Fibroblast of villous mesenchyme (primary cell): ENCODE results near the gene EFCAB11. TPM values are rescaled to one million over a fixed set of nuclear protein-coding genes. Genes with fewer than 3 reads are reported as not detected.

Experiments used
- DNase-seq: peaks from one replicate; pipeline ENCODE4 v3.0.0-alpha.2; 2010; ENCODE audit warnings: low read depth
- H3K4me3 ChIP-seq: 2 replicates; pipeline ENCODE4 v1.5.1; 2011; ENCODE audit warnings: low read depth, mild to moderate bottlenecking, low read length
- total RNA-seq: library from RNA; depleted of rRNA; stranded (reverse); fragments of >200 nt; gene quantifications from 2 replicates; pipeline ENCODE4 v1.2.3, GENCODE V29; 2012
- TF ChIP-seq, protein P1 (sequence below): IDR thresholded peaks from 2 replicates; pipeline ENCODE4 v1.5.1; 2012; ENCODE audit warnings: low read depth, mild to moderate bottlenecking, low read length; ENCODE audit not compliant: insufficient read depth

Gene EFCAB11, protein sequence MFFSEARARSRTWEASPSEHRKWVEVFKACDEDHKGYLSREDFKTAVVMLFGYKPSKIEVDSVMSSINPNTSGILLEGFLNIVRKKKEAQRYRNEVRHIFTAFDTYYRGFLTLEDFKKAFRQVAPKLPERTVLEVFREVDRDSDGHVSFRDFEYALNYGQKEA
- total RNA-seq = 5.2 TPM in 2 replicates

GRCh38 chr14:89954070-89955021, at the start of gene EFCAB11:
Gene EFCAB11, minus strand, starts transcription at chr14:89954730. Its CDS starts 70 bp downstream, at chr14:89954660.
- TF ChIP-seq, protein P1, sequence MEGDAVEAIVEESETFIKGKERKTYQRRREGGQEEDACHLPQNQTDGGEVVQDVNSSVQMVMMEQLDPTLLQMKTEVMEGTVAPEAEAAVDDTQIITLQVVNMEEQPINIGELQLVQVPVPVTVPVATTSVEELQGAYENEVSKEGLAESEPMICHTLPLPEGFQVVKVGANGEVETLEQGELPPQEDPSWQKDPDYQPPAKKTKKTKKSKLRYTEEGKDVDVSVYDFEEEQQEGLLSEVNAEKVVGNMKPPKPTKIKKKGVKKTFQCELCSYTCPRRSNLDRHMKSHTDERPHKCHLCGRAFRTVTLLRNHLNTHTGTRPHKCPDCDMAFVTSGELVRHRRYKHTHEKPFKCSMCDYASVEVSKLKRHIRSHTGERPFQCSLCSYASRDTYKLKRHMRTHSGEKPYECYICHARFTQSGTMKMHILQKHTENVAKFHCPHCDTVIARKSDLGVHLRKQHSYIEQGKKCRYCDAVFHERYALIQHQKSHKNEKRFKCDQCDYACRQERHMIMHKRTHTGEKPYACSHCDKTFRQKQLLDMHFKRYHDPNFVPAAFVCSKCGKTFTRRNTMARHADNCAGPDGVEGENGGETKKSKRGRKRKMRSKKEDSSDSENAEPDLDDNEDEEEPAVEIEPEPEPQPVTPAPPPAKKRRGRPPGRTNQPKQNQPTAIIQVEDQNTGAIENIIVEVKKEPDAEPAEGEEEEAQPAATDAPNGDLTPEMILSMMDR = no peak
- H3K4me3 ChIP-seq = peak within 1 kb of the TSS; percentile 84
- DNase-seq = peak; percentile 98

- H3K4me3 ChIP-seq = no peak overlapping the region
- TF ChIP-seq, protein P1 = no peak
- DNase-seq = no peak
These were observed 49.2 kb upstream of the EFCAB11 start for GRCh38 chr14:90003526-90004307.

GRCh38 chr14:90000935-90001334, 46.4 kb upstream of the EFCAB11 start:
- H3K4me3 ChIP-seq = no peak overlapping the region
- DNase-seq = no peak
- TF ChIP-seq, protein P1 = no peak

DNA sequence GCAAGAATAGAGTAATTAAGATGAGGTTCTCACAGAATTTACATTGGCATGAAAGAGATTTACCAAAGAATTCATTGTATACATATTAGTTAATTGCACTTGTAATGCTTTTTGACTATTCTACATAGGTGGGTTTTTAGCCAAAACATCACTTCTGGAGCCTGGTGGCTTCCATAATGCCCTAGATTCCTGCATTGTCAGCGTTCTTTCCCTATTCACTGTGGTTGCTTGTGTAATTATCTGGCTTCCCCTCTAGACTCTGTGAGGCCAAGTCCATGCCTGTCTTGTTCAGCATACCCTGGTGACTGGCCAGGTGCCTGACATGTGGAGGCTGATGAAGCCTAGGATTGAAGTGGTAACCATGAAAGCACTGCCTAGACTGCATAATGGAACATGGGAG, 42.4 kb upstream of the EFCAB11 start:
- no peak for DNase-seq
- TF ChIP-seq, protein P1 = no peak
- H3K4me3 ChIP-seq = no peak overlapping the region

DNA sequence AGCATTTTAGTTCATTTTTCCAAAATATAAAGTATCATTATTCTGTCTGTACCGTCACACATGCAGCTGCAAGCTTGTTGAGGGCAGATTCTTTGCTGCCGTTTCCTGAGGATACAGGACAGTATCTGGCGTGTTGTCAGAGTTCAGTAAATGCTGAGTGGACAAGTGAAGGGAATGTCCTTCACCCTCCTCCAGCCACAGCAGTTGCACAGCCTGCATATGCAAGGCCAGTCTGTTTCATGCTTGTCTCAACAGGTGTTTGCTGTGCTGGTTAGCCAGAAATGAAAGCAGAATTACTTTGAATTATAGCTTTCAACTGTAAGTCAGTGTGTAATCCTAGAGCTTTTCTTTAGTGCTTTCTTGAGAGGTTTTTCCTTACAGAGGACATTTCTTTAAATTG, 37.7 kb upstream of the EFCAB11 start:
- DNase-seq = no peak
- H3K4me3 ChIP-seq = no peak overlapping the region
- TF ChIP-seq, protein P1 = no peak

DNA sequence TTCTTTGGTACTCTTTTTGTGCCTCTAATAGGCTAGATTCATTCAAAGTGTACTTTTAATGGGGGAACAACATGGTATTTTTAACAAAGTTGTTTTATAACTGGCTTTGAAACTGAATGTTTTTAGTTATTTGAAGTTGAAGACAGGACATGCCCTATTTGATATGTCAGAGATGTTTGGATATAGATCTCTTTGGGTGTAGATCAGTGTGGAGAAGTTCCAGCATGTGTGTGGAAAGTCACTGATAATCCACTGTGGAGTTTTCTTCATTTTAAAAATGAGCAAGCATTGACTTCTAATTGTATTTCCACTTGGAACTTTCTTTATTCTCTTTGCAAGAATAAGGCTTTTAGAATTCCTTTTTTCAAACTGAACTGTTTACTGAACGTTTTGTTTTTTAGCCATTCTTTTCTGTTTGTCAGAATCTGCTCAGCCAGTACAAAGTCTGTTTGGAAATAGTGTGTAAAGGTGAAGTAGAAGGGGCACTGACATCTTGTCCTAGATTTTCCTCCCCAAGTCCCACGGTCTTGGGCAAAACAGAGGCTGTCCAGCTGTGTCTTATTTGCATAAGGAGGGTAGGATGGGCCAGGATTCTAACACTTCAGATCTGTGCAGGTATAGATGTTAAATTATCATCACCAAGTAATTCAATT, 36.2 kb upstream of the EFCAB11 start:
- no peak overlapping the region for H3K4me3 ChIP-seq
- DNase-seq = no peak
- TF ChIP-seq, protein P1 = no peak
